Endodermal cell (in vitro differentiated cells): ENCODE data around the gene UBR7. TPM values are rescaled to one million over a fixed set of nuclear protein-coding genes. Genes with fewer than 3 reads are reported as not detected.

Experiments
- DNase-seq: peaks from one replicate; pipeline ENCODE4 v3.0.0-alpha.2; 2017
- H3K27ac ChIP-seq: 2 replicates; pipeline ENCODE4 v1.5.1; 2013; ENCODE audit warnings: mild to moderate bottlenecking, low read depth, low read length, moderate library complexity
- H3K27me3 ChIP-seq: 2 replicates; pipeline ENCODE4 v1.6.1; 2013; ENCODE audit warnings: mild to moderate bottlenecking, low read length, moderate library complexity; ENCODE audit not compliant: insufficient read depth, control insufficient read depth, poor library complexity, severe bottlenecking
- H3K36me3 ChIP-seq: 2 replicates; pipeline ENCODE4 v1.7.0; 2013; ENCODE audit warnings: mild to moderate bottlenecking, low read length, moderate library complexity; ENCODE audit not compliant: control insufficient read depth, insufficient read depth
- H3K4me1 ChIP-seq: one replicate; pipeline ENCODE4 v1.7.0; 2013; ENCODE audit warnings: low read length; ENCODE audit not compliant: control insufficient read depth, insufficient read depth
- H3K4me3 ChIP-seq: 2 replicates; pipeline ENCODE4 v1.5.1; 2013; ENCODE audit warnings: mild to moderate bottlenecking, low read length, moderate library complexity
- H3K9ac ChIP-seq: 2 replicates; pipeline ENCODE4 v1.6.1; 2013; ENCODE audit warnings: mild to moderate bottlenecking, low read length, moderate library complexity; ENCODE audit not compliant: poor library complexity, severe bottlenecking; ENCODE audit errors: extremely low read depth
- H3K9me3 ChIP-seq: 2 replicates; pipeline ENCODE4 v1.6.1; 2013; ENCODE audit warnings: mild to moderate bottlenecking, low read length, moderate library complexity; ENCODE audit not compliant: control insufficient read depth
- H3K27ac Mint-ChIP-seq: 2 replicates; pipeline ENCODE4 v1.8.0; 2020; ENCODE audit warnings: mixed read lengths
- H3K27me3 Mint-ChIP-seq: 2 replicates; pipeline ENCODE4 v1.8.0; 2021; ENCODE audit warnings: mild to moderate bottlenecking, mixed read lengths; ENCODE audit not compliant: insufficient read depth
- H3K36me3 Mint-ChIP-seq: 2 replicates; pipeline ENCODE4 v1.8.0; 2020; ENCODE audit warnings: low read depth, mixed read lengths
- H3K4me1 Mint-ChIP-seq: 2 replicates; pipeline ENCODE4 v1.8.0; 2020; ENCODE audit warnings: mixed read lengths
- H3K4me3 Mint-ChIP-seq: 2 replicates; pipeline ENCODE4 v1.8.0; 2020; ENCODE audit warnings: mild to moderate bottlenecking, moderate library complexity, mixed read lengths
- H3K9me3 Mint-ChIP-seq: 2 replicates; pipeline ENCODE4 v1.8.0; 2020; ENCODE audit warnings: mild to moderate bottlenecking, mixed read lengths
- WGBS, 2 experiments: methylation state at CpG; one replicate each; pipeline versions ENCODE4 v1.1.5 to v1.1.7; 2013; ENCODE audit warnings: missing lambda C conversion rate in 2 of 2, mixed read lengths in 1 of 2; ENCODE audit not compliant: insufficient coverage in 1 of 2, insufficient read length in 1 of 2; 5-methylcytosine and 5-hydroxymethylcytosine counted together
- total RNA-seq, 2 donors: library from RNA; stranded (reverse); fragmentation: NEBNext Ultra II Directional in 1 of 2; extraction: Animal tissue kit (Norgen Biotek cat#: 25700) in 1 of 2; gene quantifications; 2 replicates in 1 of 2; 3 replicates in 1 of 2; pipeline ENCODE4 v1.2.1, GENCODE V29; 2021
- TF ChIP-seq, protein P1 (sequence below): fragments of 200-600 bp; sonication (generic); conservative IDR thresholded peaks from 2 replicates; pipeline ENCODE4 v1.5.0; 2021; ENCODE audit warnings: antibody characterized with exemption, mild to moderate bottlenecking

The UBR7 gene
- total RNA-seq, 2 donors from 2014 or later: 25.0 to 25.6 TPM

DNA sequence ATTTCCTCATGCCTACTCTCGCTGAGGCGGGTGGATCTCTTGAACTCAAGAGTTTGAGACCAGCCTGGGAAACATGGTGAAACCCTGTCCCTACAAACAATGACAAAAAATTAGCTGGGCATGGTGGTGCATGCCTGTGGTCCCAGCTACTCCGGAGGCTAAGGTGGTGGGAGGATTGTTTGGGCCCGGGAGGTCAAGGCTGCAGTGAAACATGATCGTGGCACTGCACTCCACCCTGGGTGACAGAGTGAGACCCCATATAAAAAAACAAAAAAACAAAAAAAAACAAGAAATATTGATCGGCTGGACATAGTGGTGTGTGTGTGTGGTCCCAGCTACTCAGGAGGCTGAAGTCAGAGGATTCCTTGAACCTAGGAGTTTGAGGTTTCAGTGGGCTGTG is 31.6 kb upstream of the UBR7 start:
- no peaks in the 10 kb centered on the region for H3K36me3 Mint-ChIP-seq
- TF ChIP-seq, protein P1, sequence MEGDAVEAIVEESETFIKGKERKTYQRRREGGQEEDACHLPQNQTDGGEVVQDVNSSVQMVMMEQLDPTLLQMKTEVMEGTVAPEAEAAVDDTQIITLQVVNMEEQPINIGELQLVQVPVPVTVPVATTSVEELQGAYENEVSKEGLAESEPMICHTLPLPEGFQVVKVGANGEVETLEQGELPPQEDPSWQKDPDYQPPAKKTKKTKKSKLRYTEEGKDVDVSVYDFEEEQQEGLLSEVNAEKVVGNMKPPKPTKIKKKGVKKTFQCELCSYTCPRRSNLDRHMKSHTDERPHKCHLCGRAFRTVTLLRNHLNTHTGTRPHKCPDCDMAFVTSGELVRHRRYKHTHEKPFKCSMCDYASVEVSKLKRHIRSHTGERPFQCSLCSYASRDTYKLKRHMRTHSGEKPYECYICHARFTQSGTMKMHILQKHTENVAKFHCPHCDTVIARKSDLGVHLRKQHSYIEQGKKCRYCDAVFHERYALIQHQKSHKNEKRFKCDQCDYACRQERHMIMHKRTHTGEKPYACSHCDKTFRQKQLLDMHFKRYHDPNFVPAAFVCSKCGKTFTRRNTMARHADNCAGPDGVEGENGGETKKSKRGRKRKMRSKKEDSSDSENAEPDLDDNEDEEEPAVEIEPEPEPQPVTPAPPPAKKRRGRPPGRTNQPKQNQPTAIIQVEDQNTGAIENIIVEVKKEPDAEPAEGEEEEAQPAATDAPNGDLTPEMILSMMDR: no peak
- H3K27me3 ChIP-seq: no peaks in the 10 kb centered on the region
- H3K27ac ChIP-seq: no peak overlapping the region
- no peak overlapping the region for H3K9ac ChIP-seq
- H3K36me3 ChIP-seq: no peaks in the 10 kb centered on the region
- H3K4me3 ChIP-seq: no peak overlapping the region
- H3K4me1 ChIP-seq: peaks cover 5% of the 10 kb centered on the region
- H3K9me3 Mint-ChIP-seq: no peaks in the 10 kb centered on the region
- no peak overlapping the region for H3K4me3 Mint-ChIP-seq
- no peaks in the 10 kb centered on the region for H3K27me3 Mint-ChIP-seq
- WGBS, 2 experiments: 95 to 100% methylated on average over 2 to 6 of the region's 6 CpGs
- DNase-seq: no peak
- H3K27ac Mint-ChIP-seq: no peak overlapping the region
- H3K4me1 Mint-ChIP-seq: peaks cover 3% of the 10 kb centered on the region
- no peaks in the 10 kb centered on the region for H3K9me3 ChIP-seq

DNA sequence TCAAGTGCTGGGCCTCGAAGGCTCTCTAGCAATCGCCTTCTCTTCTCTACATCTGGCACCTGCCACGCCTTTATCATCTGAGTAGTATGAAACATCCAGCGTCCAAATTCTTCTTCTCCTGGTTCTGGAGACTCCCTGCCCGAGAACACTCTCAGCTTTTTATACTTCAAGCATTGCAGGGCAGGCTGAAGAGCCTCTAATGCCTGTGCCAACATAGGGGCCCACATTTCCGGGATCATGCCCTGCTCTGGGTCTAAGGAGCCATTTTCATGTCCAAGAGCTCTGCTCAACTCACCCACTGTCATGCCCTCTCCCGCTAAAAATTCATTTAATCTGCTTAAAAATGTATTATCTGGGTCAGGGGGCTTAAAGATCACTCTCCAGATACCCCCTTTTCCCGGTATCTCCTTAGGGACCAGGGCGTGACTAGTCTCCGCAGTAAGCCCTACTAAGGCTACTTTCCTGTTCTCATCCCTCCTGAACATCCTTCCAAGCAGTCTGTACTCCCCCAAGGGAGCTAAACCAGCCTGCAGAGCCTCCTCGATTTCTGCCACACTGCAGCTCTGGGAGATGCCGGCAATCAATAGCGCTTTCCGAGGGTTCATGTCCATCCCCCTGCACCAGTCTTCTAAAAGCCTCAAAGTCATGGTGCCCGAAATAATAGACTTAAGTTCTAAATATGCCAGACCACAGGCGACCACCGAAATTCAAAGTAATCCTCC is 23.3 kb upstream of the UBR7 start:
- 52 to 53% methylated on average over 12 to 17 of the region's 17 CpGs for WGBS, 2 experiments
- no peak overlapping the region for H3K27ac ChIP-seq

DNA sequence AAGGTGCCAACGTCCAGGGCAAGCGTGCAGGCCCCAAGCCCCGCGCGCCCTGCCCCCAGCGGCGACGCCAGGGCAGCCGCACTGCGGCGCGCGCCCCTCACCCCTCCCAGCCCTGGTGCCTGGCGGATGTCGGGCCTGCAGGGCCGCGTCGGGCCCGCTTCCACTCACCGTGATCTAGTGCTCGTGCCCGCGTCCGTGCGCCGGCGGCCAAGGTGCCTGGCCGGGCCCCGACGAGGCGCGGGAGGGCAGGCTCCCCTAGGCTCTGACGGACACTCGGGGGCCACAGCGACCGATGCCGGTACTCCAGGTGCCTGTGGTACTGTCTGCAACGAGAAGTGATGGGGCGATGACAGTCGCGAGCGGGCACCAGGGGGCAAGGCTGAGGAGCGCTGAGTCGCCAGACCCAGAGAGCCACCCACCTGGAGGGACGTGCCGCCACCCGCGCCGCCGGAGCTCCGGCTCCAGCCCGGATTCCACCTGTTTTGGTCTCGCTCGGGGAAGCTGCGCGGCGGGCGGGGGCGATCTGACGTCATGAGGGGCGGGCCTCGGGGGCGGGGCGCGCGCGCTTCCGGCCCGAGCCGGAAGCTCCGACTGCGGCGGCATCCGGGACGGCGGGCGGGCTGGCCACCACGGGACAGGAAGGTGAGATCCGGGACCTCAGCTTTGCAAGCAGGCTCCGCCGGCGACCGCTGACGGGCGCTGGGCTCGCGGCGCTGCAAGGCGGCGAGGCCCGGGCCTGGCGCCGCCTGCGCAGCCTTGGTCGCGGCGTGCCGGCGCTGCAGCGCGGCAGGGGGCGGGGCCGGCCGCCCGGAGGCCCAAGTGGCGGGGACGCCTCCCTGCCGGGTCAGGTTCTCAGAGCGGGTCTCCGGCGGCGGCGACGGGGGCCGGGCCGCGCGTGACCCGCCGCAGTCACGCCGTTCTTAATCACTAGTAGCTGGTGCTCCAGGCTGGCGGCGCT is 22.4 kb upstream of the UBR7 start, which contains the start of the genes LYSET and MOAP1:
LYSET (plus strand) TSS at position 927 of the 958 bp plus-strand sequence. CDS start 89 bp downstream, outside the sequence.
MOAP1 (minus strand) TSS at position 507 of the 958 bp plus-strand sequence. CDS start 655 bp downstream, outside the sequence.
- peaks cover 19% of the 10 kb centered on the region for H3K36me3 Mint-ChIP-seq
- H3K27ac ChIP-seq: peak within 1 kb of the TSS; percentile 82
- 0 to 1% methylated on average over 30 to 124 of the region's 124 CpGs for WGBS, 2 experiments
- H3K9ac ChIP-seq: peak within 1 kb of the TSS; percentile 83
- TF ChIP-seq, protein P1: peak; percentile 68
- no peaks in the 10 kb centered on the region for H3K27me3 Mint-ChIP-seq
- no peaks in the 10 kb centered on the region for H3K9me3 ChIP-seq
- H3K27me3 ChIP-seq: no peaks in the 10 kb centered on the region
- peak within 1 kb of the TSS; percentile 98 for H3K4me3 ChIP-seq
- H3K4me1 Mint-ChIP-seq: peaks cover 9% of the 10 kb centered on the region
- DNase-seq: peak; percentile 96
- H3K9me3 Mint-ChIP-seq: no peaks in the 10 kb centered on the region
- peak within 1 kb of the TSS; percentile 94 for H3K27ac Mint-ChIP-seq
- peak within 1 kb of the TSS; percentile 92 for H3K4me3 Mint-ChIP-seq
- peaks cover 2% of the 10 kb centered on the region for H3K4me1 ChIP-seq
- H3K36me3 ChIP-seq: peaks cover 42% of the 10 kb centered on the region

More for the DNA sequence above, 23.3 kb upstream of the UBR7 start:
- H3K4me1 ChIP-seq: peaks cover 2% of the 10 kb centered on the region
- no peaks in the 10 kb centered on the region for H3K9me3 ChIP-seq
- peaks cover 15% of the 10 kb centered on the region for H3K36me3 Mint-ChIP-seq
- DNase-seq: no peak
- peak overlapping the region; percentile 14 for H3K27ac Mint-ChIP-seq
- H3K27me3 ChIP-seq: no peaks in the 10 kb centered on the region
- H3K4me3 Mint-ChIP-seq: peak overlapping the region; percentile 92
- H3K9me3 Mint-ChIP-seq: no peaks in the 10 kb centered on the region
- H3K4me3 ChIP-seq: peak overlapping the region; percentile 86
- peak overlapping the region; percentile 82 for H3K9ac ChIP-seq
- H3K4me1 Mint-ChIP-seq: peaks cover 9% of the 10 kb centered on the region
- peaks cover 37% of the 10 kb centered on the region for H3K36me3 ChIP-seq
- H3K27me3 Mint-ChIP-seq: no peaks in the 10 kb centered on the region
- TF ChIP-seq, protein P1: no peak
